ENCODE results near the gene PAOX. TPM values are rescaled to one million over a fixed set of nuclear protein-coding genes. Genes with fewer than 3 reads are reported as not detected.

PAOX gene
- total RNA-seq, 1 donor from 2014 or later, result 6.3 TPM

DNA sequence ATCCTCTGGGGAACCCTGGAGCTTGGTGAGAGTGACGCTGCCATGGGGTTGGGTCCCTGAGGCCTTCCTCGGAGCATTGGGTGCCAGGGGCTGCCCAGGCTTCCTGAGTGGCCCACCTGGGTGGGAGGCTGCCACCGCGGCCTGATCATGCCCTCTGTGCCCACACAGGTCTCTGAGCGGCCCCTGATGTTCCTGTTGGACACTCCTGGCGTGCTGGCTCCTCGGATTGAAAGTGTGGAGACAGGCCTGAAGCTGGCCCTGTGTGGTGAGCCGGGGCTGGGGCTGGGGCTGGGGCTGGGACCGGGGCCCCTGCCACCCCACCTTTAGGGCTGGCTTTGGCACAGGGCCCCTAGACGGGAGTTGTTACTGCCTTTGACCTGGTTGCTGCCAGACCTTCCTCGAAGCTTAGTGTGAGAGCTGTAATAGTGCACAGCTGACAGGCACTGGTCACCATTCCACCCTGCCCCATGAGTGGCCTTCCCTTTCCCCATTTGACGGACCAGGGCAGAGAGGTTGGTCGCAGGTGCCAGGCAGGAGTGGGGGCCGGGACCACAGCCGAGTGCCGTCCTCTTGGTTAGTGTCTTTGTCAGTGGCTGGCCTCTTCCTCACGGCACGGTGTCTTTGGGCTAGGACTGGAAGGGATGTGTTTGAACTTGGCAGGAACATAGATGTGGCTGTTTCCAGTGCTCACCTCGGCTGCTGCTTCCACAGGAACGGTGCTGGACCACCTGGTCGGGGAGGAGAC lies 23.1 kb downstream of the PAOX start:
- Mint-ChIP-seq H3K27ac (ENCODE audit: unreplicated experiment) (no peak overlapping the region), H3K27me3 (ENCODE audit: low read depth) (no peaks in the 10 kb centered on the region), H3K4me3 (ENCODE audit: unreplicated experiment) (no peak overlapping the region), H3K4me1 (ENCODE audit: low read depth) (peaks cover 18% of the 10 kb centered on the region), H3K9me3 (ENCODE audit: low read depth) (no peaks in the 10 kb centered on the region), H3K36me3 (ENCODE audit: low read depth) (peaks cover 38% of the 10 kb centered on the region)
- TF ChIP-seq, protein P1, sequence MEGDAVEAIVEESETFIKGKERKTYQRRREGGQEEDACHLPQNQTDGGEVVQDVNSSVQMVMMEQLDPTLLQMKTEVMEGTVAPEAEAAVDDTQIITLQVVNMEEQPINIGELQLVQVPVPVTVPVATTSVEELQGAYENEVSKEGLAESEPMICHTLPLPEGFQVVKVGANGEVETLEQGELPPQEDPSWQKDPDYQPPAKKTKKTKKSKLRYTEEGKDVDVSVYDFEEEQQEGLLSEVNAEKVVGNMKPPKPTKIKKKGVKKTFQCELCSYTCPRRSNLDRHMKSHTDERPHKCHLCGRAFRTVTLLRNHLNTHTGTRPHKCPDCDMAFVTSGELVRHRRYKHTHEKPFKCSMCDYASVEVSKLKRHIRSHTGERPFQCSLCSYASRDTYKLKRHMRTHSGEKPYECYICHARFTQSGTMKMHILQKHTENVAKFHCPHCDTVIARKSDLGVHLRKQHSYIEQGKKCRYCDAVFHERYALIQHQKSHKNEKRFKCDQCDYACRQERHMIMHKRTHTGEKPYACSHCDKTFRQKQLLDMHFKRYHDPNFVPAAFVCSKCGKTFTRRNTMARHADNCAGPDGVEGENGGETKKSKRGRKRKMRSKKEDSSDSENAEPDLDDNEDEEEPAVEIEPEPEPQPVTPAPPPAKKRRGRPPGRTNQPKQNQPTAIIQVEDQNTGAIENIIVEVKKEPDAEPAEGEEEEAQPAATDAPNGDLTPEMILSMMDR (IDR thresholded peaks at IDR 0.05), result no peak
- no peak for DNase-seq (ENCODE audit: low spot score)

DNA sequence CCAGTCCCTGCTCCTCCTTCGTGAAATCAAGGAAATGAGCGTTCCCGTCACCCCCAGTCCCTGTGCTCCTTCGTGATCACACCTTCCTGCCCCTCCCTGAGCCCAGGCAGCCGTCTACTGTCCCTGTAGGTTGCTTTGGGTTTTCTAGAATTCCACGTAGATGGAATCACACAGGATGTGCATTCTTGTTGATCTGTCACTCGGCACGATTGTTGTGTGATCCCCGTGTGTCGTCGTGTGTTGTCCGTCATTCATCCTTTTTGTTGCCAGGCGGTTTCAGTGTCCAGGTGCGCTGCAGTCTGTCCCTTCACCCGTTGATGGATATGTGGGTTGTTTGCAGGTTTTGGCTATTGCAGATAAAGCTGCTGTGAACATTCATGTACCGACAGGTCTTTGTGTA lies 24.3 kb downstream of the PAOX start:
- H3K4me3 Mint-ChIP-seq (ENCODE audit: unreplicated experiment), result no peak overlapping the region

DNA sequence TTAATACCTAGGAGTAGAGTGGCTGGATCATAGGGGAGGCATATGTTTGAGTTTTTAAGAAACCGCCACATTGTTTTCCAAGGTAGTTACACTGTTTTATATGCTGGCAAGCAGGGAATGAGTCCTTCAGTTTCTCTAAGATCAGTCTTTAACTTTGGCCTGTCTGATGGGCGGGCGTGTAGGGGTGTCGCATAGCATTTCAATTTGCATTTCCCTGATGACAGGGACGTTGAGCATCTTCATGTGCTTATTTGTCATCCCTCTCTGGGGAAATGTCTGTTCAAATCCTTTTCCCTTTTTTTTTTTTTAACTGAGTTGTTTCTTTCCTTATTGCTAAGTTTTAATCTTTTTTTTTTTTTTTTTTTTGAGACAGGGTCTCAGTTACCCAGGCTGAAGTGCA lies 24.7 kb downstream of the PAOX start:
- Mint-ChIP-seq H3K9me3 (ENCODE audit: low read depth) (peaks cover 8% of the 10 kb centered on the region), H3K27me3 (ENCODE audit: low read depth) (no peaks in the 10 kb centered on the region), H3K4me1 (ENCODE audit: low read depth) (peaks cover 18% of the 10 kb centered on the region), H3K36me3 (ENCODE audit: low read depth) (peaks cover 42% of the 10 kb centered on the region), H3K27ac (ENCODE audit: unreplicated experiment) (no peak overlapping the region), H3K4me3 (ENCODE audit: unreplicated experiment) (no peak overlapping the region)
- TF ChIP-seq, protein P1 (IDR thresholded peaks at IDR 0.05), result no peak
- no peak for DNase-seq (ENCODE audit: low spot score)

More for the DNA sequence above, 24.3 kb downstream of the PAOX start:
- Mint-ChIP-seq H3K4me1 (ENCODE audit: low read depth) (peaks cover 18% of the 10 kb centered on the region), H3K9me3 (ENCODE audit: low read depth) (peaks cover 4% of the 10 kb centered on the region), H3K27ac (ENCODE audit: unreplicated experiment) (no peak overlapping the region), H3K36me3 (ENCODE audit: low read depth) (peaks cover 39% of the 10 kb centered on the region), H3K27me3 (ENCODE audit: low read depth) (no peaks in the 10 kb centered on the region)
- no peak for DNase-seq (ENCODE audit: low spot score)
- TF ChIP-seq, protein P1 (IDR thresholded peaks at IDR 0.05), result no peak

DNA sequence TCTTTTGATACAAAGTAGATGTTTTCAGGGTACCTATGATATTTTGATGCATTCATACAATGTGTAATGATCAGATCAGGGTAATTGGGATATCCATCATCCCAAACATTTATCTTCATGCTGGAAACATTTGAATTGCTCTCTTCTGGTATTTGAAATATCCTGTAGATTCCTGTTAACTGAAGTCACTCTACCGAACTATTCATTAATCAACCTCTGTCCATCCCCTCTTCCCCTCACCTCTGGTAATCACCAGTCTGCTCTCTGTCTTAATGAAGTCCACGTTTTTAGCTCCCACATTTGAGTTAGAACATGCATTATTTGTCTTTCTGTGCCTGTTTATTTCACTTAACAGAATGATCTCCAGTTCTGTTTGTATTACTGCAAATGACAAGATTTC lies 26.2 kb downstream of the PAOX start:
- peaks cover 18% of the 10 kb centered on the region for H3K4me1 Mint-ChIP-seq (ENCODE audit: low read depth)
- peaks cover 14% of the 10 kb centered on the region for H3K9me3 Mint-ChIP-seq (ENCODE audit: low read depth)
- H3K36me3 Mint-ChIP-seq (ENCODE audit: low read depth), result peaks cover 49% of the 10 kb centered on the region
- TF ChIP-seq, protein P1 (IDR thresholded peaks at IDR 0.05), result no peak
- H3K27ac Mint-ChIP-seq (ENCODE audit: unreplicated experiment), result no peak overlapping the region
- no peak overlapping the region for H3K4me3 Mint-ChIP-seq (ENCODE audit: unreplicated experiment)
- DNase-seq (ENCODE audit: low spot score), result no peak
- no peaks in the 10 kb centered on the region for H3K27me3 Mint-ChIP-seq (ENCODE audit: low read depth)

DNA sequence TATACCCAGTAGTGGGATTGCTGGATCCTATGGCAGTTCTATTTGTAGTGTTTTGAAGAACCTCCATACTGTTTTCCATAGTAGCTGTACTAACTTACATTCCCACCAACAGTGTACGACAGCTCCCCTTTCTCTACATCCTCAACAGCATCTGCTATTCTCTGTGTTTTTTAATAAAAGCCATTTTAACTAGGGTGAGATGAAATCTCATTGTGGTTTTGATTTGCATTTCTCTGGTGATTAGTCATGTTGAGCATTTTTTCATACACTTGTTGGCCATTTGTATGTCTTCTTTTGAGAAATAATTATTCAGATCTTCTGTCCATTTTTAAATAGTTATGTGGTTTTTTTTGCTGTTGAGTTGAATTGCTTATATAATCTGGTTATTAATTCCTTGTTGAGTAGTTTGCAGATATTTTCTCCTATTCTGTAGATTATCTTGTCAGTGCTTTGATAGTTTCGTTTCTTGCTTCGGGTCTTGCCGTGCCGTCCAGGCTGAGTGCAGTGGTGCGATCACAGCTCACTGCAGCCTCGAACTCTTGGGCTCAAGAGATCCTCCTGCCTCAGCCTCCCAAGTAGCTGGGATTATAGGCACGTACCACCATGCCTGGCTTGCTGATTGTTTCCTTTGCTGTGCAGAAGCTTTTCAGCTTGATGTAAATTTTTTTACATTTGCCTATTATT lies 26.9 kb downstream of the PAOX start:
- Mint-ChIP-seq H3K27me3 (ENCODE audit: low read depth) (no peaks in the 10 kb centered on the region), H3K36me3 (ENCODE audit: low read depth) (peaks cover 51% of the 10 kb centered on the region), H3K27ac (ENCODE audit: unreplicated experiment) (no peak overlapping the region), H3K9me3 (ENCODE audit: low read depth) (peaks cover 16% of the 10 kb centered on the region), H3K4me3 (ENCODE audit: unreplicated experiment) (no peak overlapping the region), H3K4me1 (ENCODE audit: low read depth) (peaks cover 18% of the 10 kb centered on the region)
- no peak for DNase-seq (ENCODE audit: low spot score)
- TF ChIP-seq, protein P1 (IDR thresholded peaks at IDR 0.05), result no peak

Data from chondrocyte (in vitro differentiated cells).